Endothelial cell of umbilical vein (primary cell): ENCODE data around the gene CACNA1B. TPM values are rescaled to one million over a fixed set of nuclear protein-coding genes. Genes with fewer than 3 reads are reported as not detected.

ENCODE experiments used
- BruUV-seq: library from RNA; stranded (reverse); fragments of 400-500 nt; replicated peaks from 2 replicates; lab custom pipeline; 2021; lab: Mats Ljungman, UMichigan
- CTCF ChIA-PET: fragments of 300-600, 350-600 bp; sonication (Branson Sonifier 250); formaldehyde crosslinking; loops from one replicate; lab custom pipeline; 2021; ENCODE audit warnings: antibody characterized with exemption, inconsistent platforms; lab: Charles Lee
- POLR2A ChIA-PET: fragments of 300-600, 350-600 bp; sonication (Branson Sonifier 250); formaldehyde crosslinking; loops from one replicate; lab custom pipeline; 2021; ENCODE audit warnings: antibody characterized with exemption, inconsistent platforms; lab: Charles Lee
- DNase-seq: peaks from one replicate; pipeline ENCODE4 v3.0.0-alpha.2; 2011; ENCODE audit warnings: low read depth, low spot score
- FAIRE-seq: peaks from 2 replicates; lab custom pipeline; 2011; peaks lifted over from hg19 to GRCh38; lab: Jason Lieb, UNC
- H2AFZ ChIP-seq: 2 replicates; pipeline ENCODE4 v1.6.0; 2012; ENCODE audit warnings: low read depth, low read length, control low read depth, inconsistent platforms
- H3K27ac ChIP-seq: 2 replicates; pipeline ENCODE4 v1.5.1; 2011; ENCODE audit warnings: low read depth, mild to moderate bottlenecking, control low read depth, low read length, moderate library complexity; ENCODE audit not compliant: insufficient read depth
- H3K27me3 ChIP-seq, 2 experiments: 2 replicates each; pipeline versions ENCODE4 v1.6.0 to v1.6.1; 2011; ENCODE audit warnings: low read length in 2 of 2, mixed read lengths in 1 of 2; ENCODE audit not compliant: control insufficient read depth in 2 of 2, insufficient read depth in 2 of 2
- H3K36me3 ChIP-seq, 2 experiments: 2 replicates in 1 of 2; 3 replicates in 1 of 2; pipeline ENCODE4 v1.5.1; 2011; ENCODE audit warnings: low read length in 2 of 2, mild to moderate bottlenecking in 1 of 2, moderate library complexity in 1 of 2; ENCODE audit not compliant: control insufficient read depth in 2 of 2, insufficient read depth in 2 of 2; ENCODE audit errors: extremely low read depth in 1 of 2
- H3K4me1 ChIP-seq: 3 replicates; pipeline ENCODE4 v1.5.1; 2011; ENCODE audit warnings: mild to moderate bottlenecking, low read length; ENCODE audit not compliant: control insufficient read depth, insufficient read depth; ENCODE audit errors: extremely low read depth
- H3K4me2 ChIP-seq: 2 replicates; pipeline ENCODE4 v1.6.1; 2011; ENCODE audit warnings: low read length, control low read depth, mixed read lengths; ENCODE audit not compliant: insufficient read depth
- H3K4me3 ChIP-seq, 3 experiments: fragments of 200-600 bp in 1 of 3; sonication (generic), shearing (Covaris generic) in 1 of 3; replicated peaks in 1 of 3; 2 replicates each; pipeline ENCODE4 v1.5.1; 2011 to 2016; ENCODE audit warnings: control low read depth in 3 of 3, low read length in 3 of 3, mild to moderate bottlenecking in 2 of 3, inconsistent platforms in 1 of 3, low read depth in 1 of 3, moderate library complexity in 1 of 3; ENCODE audit not compliant: insufficient read depth in 1 of 3
- H3K79me2 ChIP-seq: 2 replicates; pipeline ENCODE4 v1.6.0; 2012; ENCODE audit warnings: low read length, inconsistent platforms; ENCODE audit not compliant: control insufficient read depth, insufficient read depth
- H3K9ac ChIP-seq: replicated peaks from 2 replicates; pipeline ENCODE3; 2011; ENCODE audit warnings: low read length, control low read depth; ENCODE audit not compliant: insufficient read depth; ENCODE audit errors: extremely low read depth
- H3K9me1 ChIP-seq: replicated peaks from 3 replicates; pipeline ENCODE4 v1.6.0; 2011; ENCODE audit warnings: mild to moderate bottlenecking, low read length; ENCODE audit not compliant: control insufficient read depth, insufficient read depth; ENCODE audit errors: extremely low read depth
- H3K9me3 ChIP-seq: replicated peaks from 2 replicates; pipeline ENCODE4 v1.5.1; 2012; ENCODE audit warnings: low read length, inconsistent platforms; ENCODE audit not compliant: control insufficient read depth, insufficient read depth
- H4K20me1 ChIP-seq: replicated peaks from 2 replicates; pipeline ENCODE3; 2011; ENCODE audit warnings: mild to moderate bottlenecking, low read length; ENCODE audit not compliant: control insufficient read depth, insufficient read depth; ENCODE audit errors: extremely low read depth
- EZH2 ChIP-seq: IDR thresholded peaks from 2 replicates; pipeline ENCODE4 v1.6.1; 2012; ENCODE audit warnings: borderline replicate concordance, low read depth, mild to moderate bottlenecking, moderate library complexity, low read length, inconsistent platforms; ENCODE audit not compliant: severe bottlenecking
- FOS ChIP-seq: IDR thresholded peaks from 2 replicates; pipeline ENCODE4 v1.6.1; 2011; ENCODE audit warnings: mild to moderate bottlenecking, low read length, moderate library complexity, borderline replicate concordance; ENCODE audit not compliant: insufficient read depth
- GATA2 ChIP-seq: IDR thresholded peaks from 2 replicates; pipeline ENCODE4 v1.7.0; 2011; ENCODE audit warnings: low read depth, mild to moderate bottlenecking, moderate library complexity, mixed read lengths, low read length; ENCODE audit not compliant: insufficient read length, insufficient read depth
- JUN ChIP-seq: IDR thresholded peaks from 2 replicates; pipeline ENCODE4 v1.6.1; 2011; ENCODE audit warnings: borderline replicate concordance, low read depth; ENCODE audit not compliant: insufficient read length, insufficient read depth
- MYC ChIP-seq: IDR thresholded peaks from one replicate; pipeline ENCODE4 v1.6.1; 2011; ENCODE audit warnings: mild to moderate bottlenecking, low read depth, low read length
- POLR2A ChIP-seq: IDR thresholded peaks from 2 replicates; pipeline ENCODE4 v1.6.1; 2012; ENCODE audit warnings: low read depth, mild to moderate bottlenecking, control low read depth, low read length
- POLR2AphosphoS5 ChIP-seq: IDR thresholded peaks from 2 replicates; pipeline ENCODE4 v1.6.1; 2012; ENCODE audit warnings: low read depth, mild to moderate bottlenecking, control low read depth, low read length, moderate library complexity; ENCODE audit not compliant: insufficient read depth
- dilution Hi-C: fragments of 300-500 bp; cut with MboI; formaldehyde crosslinking; loops from one replicate; pipeline ENCODE4 v1.15.0; 2019; ENCODE audit warnings: low sequenced_read_pairs; ENCODE audit not compliant: extremely low pct_ligation_motif_present
- intact Hi-C: fragments of 100-400 bp; cut with micrococcal nuclease; formaldehyde crosslinking; loops from one replicate; pipeline ENCODE4 v1.10.0; 2022
- polyA plus RNA-seq, 4 experiments: library from polyadenylated mRNA; depleted of rRNA in 3 of 4; stranded (reverse) in 3 of 4; unstranded in 1 of 4; fragments of >200 nt; gene quantifications; 2 replicates each; pipeline versions ENCODE4 v1.2.1 to v1.2.3, GENCODE V29; 2011 to 2012; ENCODE audit warnings: missing spikeins in 1 of 4
- total RNA-seq: library from RNA; stranded (reverse); gene quantifications from 2 replicates; pipeline ENCODE4 v1.2.3, GENCODE V29; 2021
- TF ChIP-seq, protein P1 (sequence below): IDR thresholded peaks from 2 replicates; pipeline ENCODE4 v1.6.1; 2011; ENCODE audit not compliant: insufficient read depth, insufficient read length
- TF ChIP-seq, protein P2 (sequence below), 2 donors: IDR thresholded peaks; 1 replicate in 1 of 2; 2 replicates in 1 of 2; pipeline ENCODE4 v1.5.1; 2011; ENCODE audit warnings: low read length in 2 of 2, mild to moderate bottlenecking in 2 of 2, moderate library complexity in 2 of 2, control low read depth in 1 of 2, inconsistent platforms in 1 of 2, low read depth in 1 of 2; ENCODE audit not compliant: insufficient read depth in 1 of 2; ENCODE audit errors: extremely low read depth in 1 of 2

The CACNA1B gene
- total and polyA plus RNA-seq, 2 donors (not counting 3 experiments of a cell fraction or from before 2014, with no cell fraction given): 0.11 to 0.41 TPM

DNA sequence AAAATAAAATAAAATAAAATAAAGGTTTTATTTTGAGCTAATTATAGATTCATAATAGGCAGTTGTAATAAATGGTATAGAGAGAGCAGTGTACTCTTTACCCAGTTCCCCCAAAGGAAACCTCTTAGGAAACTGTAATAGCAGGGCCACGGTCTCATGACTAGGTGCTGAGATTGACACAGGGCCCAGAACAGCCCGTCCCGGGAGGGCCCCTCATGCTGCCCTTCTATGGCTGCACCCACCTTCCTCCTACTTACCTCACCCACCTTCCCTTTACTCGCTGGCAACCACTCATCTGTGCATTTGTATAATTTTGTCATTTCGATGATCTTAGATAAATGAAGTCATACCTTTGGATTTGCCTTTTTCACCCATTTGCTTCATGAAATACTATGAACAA is 16.1 kb downstream of the CACNA1B start:
- Histone ChIP-seq H3K79me2 (no peaks in the 10 kb centered on the region), H3K4me1 (no peaks in the 10 kb centered on the region), H3K9ac (no peak overlapping the region), H3K27ac (no peak overlapping the region), H3K4me2 (no peak overlapping the region), H2AFZ (no peak overlapping the region), H3K27me3 (no peaks in the 10 kb centered on the region), H3K9me1 (no peaks in the 10 kb centered on the region), H3K36me3 (no peaks in the 10 kb centered on the region), H4K20me1 (no peaks in the 10 kb centered on the region), H3K9me3 (no peaks in the 10 kb centered on the region), H3K4me3 (no peak overlapping the region)
- intact Hi-C loops: no loop called here
- dilution Hi-C loops: no loop called here
- no TSS peak for BruUV-seq
- TF ChIP-seq FOS: no peak
- no peak for TF ChIP-seq GATA2
- TF ChIP-seq, protein P1, sequence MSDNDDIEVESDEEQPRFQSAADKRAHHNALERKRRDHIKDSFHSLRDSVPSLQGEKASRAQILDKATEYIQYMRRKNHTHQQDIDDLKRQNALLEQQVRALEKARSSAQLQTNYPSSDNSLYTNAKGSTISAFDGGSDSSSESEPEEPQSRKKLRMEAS: no peak
- no peak for TF ChIP-seq MYC
- TF ChIP-seq, protein P2, sequence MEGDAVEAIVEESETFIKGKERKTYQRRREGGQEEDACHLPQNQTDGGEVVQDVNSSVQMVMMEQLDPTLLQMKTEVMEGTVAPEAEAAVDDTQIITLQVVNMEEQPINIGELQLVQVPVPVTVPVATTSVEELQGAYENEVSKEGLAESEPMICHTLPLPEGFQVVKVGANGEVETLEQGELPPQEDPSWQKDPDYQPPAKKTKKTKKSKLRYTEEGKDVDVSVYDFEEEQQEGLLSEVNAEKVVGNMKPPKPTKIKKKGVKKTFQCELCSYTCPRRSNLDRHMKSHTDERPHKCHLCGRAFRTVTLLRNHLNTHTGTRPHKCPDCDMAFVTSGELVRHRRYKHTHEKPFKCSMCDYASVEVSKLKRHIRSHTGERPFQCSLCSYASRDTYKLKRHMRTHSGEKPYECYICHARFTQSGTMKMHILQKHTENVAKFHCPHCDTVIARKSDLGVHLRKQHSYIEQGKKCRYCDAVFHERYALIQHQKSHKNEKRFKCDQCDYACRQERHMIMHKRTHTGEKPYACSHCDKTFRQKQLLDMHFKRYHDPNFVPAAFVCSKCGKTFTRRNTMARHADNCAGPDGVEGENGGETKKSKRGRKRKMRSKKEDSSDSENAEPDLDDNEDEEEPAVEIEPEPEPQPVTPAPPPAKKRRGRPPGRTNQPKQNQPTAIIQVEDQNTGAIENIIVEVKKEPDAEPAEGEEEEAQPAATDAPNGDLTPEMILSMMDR (IDR thresholded peaks at IDR 0.05; ENCODE audit: extremely low read depth in 1 of 2, insufficient read depth in 1 of 2, low read depth in 1 of 2, low read length in 2 of 2): no peak
- no peak for TF ChIP-seq POLR2A
- no peak for TF ChIP-seq JUN
- no peak for TF ChIP-seq EZH2
- TF ChIP-seq POLR2AphosphoS5: no peak
- no peak for DNase-seq
- ChIA-PET CTCF (no interaction called here), POLR2A (no interaction called here)
- no peak for FAIRE-seq
